Measurements from ENCODE around the gene SDHA.
"Not testable (repeated sequence)": the region's sequence is repeated elsewhere in the genome, so short reads cannot be mapped to it uniquely, and the experiment has no call there.

The SDHA gene

GRCh38 chr5:302416-302815 is 84.3 kb downstream of the SDHA start:
- not testable (repeated sequence) for DNase-seq

- DNase-seq: no peak
These were observed 84.8 kb downstream of the SDHA start for GRCh38 chr5:302966-303365.

- DNase-seq: not testable (repeated sequence)
These were observed 85.6 kb downstream of the SDHA start for GRCh38 chr5:303741-304140.

GRCh38 chr5:305050-305449 is 86.9 kb downstream of the SDHA start:
- no peak for DNase-seq

- no peak for DNase-seq
These were observed 87.3 kb downstream of the SDHA start for GRCh38 chr5:305459-305858.

GRCh38 chr5:306011-306805 is 88.1 kb downstream of the SDHA start:
- DNase-seq: no peak
